Stomach (tissue), 9 donors: ENCODE data around the gene CRACDL. TPM values are rescaled to one million over a fixed set of nuclear protein-coding genes. Genes with fewer than 3 reads are reported as not detected.

Source experiments
- DNase-seq, 2 donors: peaks; one replicate each; pipeline versions ENCODE4 v3.0.0 to v3.0.0-alpha.2; 2013 to 2019
- H3K27ac ChIP-seq, 5 donors: fragments of 200-600 bp in 4 of 5; sonication (generic) in 4 of 5; one replicate each; pipeline ENCODE4 v1.5.1; 2013 to 2019; ENCODE audit warnings: mild to moderate bottlenecking in 1 of 5, moderate library complexity in 1 of 5
- H3K27me3 ChIP-seq, 3 donors: fragments of 200-600 bp; sonication (generic); one replicate each; pipeline ENCODE4 v1.5.1; 2017 to 2019; ENCODE audit warnings: mixed run types in 1 of 3
- H3K36me3 ChIP-seq, 4 donors: fragments of 200-600 bp; sonication (generic); 1 replicate in 3 of 4; 2 replicates in 1 of 4; pipeline ENCODE4 v1.5.1; 2016 to 2019
- H3K4me1 ChIP-seq, 4 donors: fragments of 200-600 bp; sonication (generic); one replicate each; pipeline ENCODE4 v1.5.1; 2016 to 2019
- H3K4me3 ChIP-seq, 4 donors: fragments of 200-600 bp; sonication (generic) in 3 of 4; one replicate each; pipeline ENCODE4 v1.5.1; 2016 to 2019; ENCODE audit warnings: mild to moderate bottlenecking in 1 of 4
- H3K9me3 ChIP-seq, 4 donors: fragments of 200-600 bp; sonication (generic); one replicate each; pipeline ENCODE4 v1.5.1; 2016 to 2019
- CTCF ChIP-seq, 7 experiments: fragments of 450-650 bp in 4 of 7; fragments of 200-600 bp in 3 of 7; sonication (generic) in 3 of 7; IDR thresholded peaks; one replicate each; pipeline ENCODE4 v1.5.1; 2016 to 2019; ENCODE audit warnings: antibody characterized with exemption in 7 of 7, control low read depth in 2 of 7, mild to moderate bottlenecking in 1 of 7
- EP300 ChIP-seq: sonication (generic); formaldehyde crosslinking; IDR thresholded peaks from one replicate; pipeline ENCODE4 v1.6.1; 2017; ENCODE audit warnings: antibody characterized with exemption
- POLR2A ChIP-seq, 4 donors: fragments of 450-650 bp; IDR thresholded peaks; one replicate each; pipeline ENCODE4 v1.6.1; 2016; ENCODE audit warnings: antibody characterized with exemption in 4 of 4, control low read depth in 2 of 4, mild to moderate bottlenecking in 1 of 4, moderate library complexity in 1 of 4
- POLR2AphosphoS5 ChIP-seq, 3 donors: sonication (generic); formaldehyde crosslinking; IDR thresholded peaks; one replicate each; pipeline ENCODE4 v1.6.1; 2016; ENCODE audit warnings: antibody characterized with exemption in 3 of 3
- WGBS, 5 donors: extraction: QIAGEN DNeasy Blood & Tissue Kit in 3 of 5; methylation state at CpG; one replicate each; pipeline versions ENCODE4 v1.1.5 to v1.1.7; 2013 to 2018; 5-methylcytosine and 5-hydroxymethylcytosine counted together
- intact Hi-C: fragments of 100-400 bp; cut with DNase I; formaldehyde crosslinking; loops from one replicate; pipeline ENCODE4 v1.15.1; 2023; ENCODE audit warnings: low total_unique reads
- polyA plus RNA-seq, 3 donors: library from polyadenylated mRNA; stranded (reverse); fragments of 200-250 nt; gene quantifications; one replicate each; pipeline ENCODE4 v1.2.3, GENCODE V29; 2013
- total RNA-seq, 5 donors: library from RNA; depleted of rRNA; stranded (reverse); fragments of >200 nt; gene quantifications; one replicate each; pipeline versions ENCODE4 v1.1.0 to v1.2.3, GENCODE V29; 2014 to 2016
- donor health status: healthy with polysubstance abuse.
- donor health status: Bipolar disorder and iron deficiency.
- donor health status: healthy.

CRACDL gene
- total and polyA plus RNA-seq, 8 donors = 5.4 to 205 (median 7.8) TPM

- no peak overlapping the region for H3K27ac ChIP-seq
- intact Hi-C loops = no loop called here
Observed at GRCh38 chr2:98893911-98894321, 42.1 kb downstream of the CRACDL start.

GRCh38 chr2:98892871-98893270, 43.2 kb downstream of the CRACDL start:
- no peaks in the 10 kb centered on the region for H3K4me1 ChIP-seq
- no peaks in the 10 kb centered on the region for H3K27me3 ChIP-seq
- peaks cover 0 to 3% (median 1%) of the 10 kb centered on the region in 4 donors for H3K9me3 ChIP-seq
- TF ChIP-seq POLR2AphosphoS5 (IDR thresholded peaks at IDR 0.05) (no peak), CTCF (IDR thresholded peaks at IDR 0.05) (no peak), EP300 (no peak), POLR2A (IDR thresholded peaks at IDR 0.05) (no peak)
- H3K4me3 ChIP-seq = no peak overlapping the region
- no peaks in the 10 kb centered on the region for H3K36me3 ChIP-seq
- no peak overlapping the region for H3K27ac ChIP-seq
- DNase-seq = no peak
- 92 to 94% (median 93%) methylated on average over 5 to 6 of the region's 6 CpGs for WGBS, 5 donors
- intact Hi-C loops = no loop called here

More at GRCh38 chr2:98893911-98894321, 42.1 kb downstream of the CRACDL start:
- no peaks in the 10 kb centered on the region for H3K4me1 ChIP-seq
- no peaks in the 10 kb centered on the region for H3K9me3 ChIP-seq
- TF ChIP-seq POLR2AphosphoS5 (IDR thresholded peaks at IDR 0.05) (no peak), POLR2A (IDR thresholded peaks at IDR 0.05) (no peak), CTCF (IDR thresholded peaks at IDR 0.05) (no peak), EP300 (no peak)
- no peaks in the 10 kb centered on the region for H3K27me3 ChIP-seq
- H3K4me3 ChIP-seq = no peak overlapping the region
- no peak for DNase-seq
- 85 to 92% (median 87%) methylated on average over 10 of the region's 10 CpGs for WGBS, 5 donors
- H3K36me3 ChIP-seq = no peaks in the 10 kb centered on the region

- intact Hi-C loops = no loop called here
- Histone ChIP-seq H3K4me3 (no peak overlapping the region), H3K27me3 (no peaks in the 10 kb centered on the region), H3K4me1 (no peaks in the 10 kb centered on the region), H3K27ac (no peak overlapping the region), H3K9me3 (peaks cover 0 to 15% (median 11%) of the 10 kb centered on the region in 4 donors), H3K36me3 (no peaks in the 10 kb centered on the region)
- 74 to 89% (median 78%) methylated on average over 1 of the region's 1 CpG for WGBS, 5 donors
- DNase-seq = no peak
- TF ChIP-seq POLR2AphosphoS5 (IDR thresholded peaks at IDR 0.05) (no peak), POLR2A (IDR thresholded peaks at IDR 0.05) (no peak), EP300 (no peak), CTCF (IDR thresholded peaks at IDR 0.05) (no peak)
Observed at GRCh38 chr2:98891591-98891990, 44.4 kb downstream of the CRACDL start.

GRCh38 chr2:98886066-98886554, 49.9 kb downstream of the CRACDL start:
- intact Hi-C loops = no loop called here

More at GRCh38 chr2:98886066-98886554, 49.9 kb downstream of the CRACDL start:
- Histone ChIP-seq H3K9me3 (peaks cover 0 to 24% (median 14%) of the 10 kb centered on the region in 4 donors), H3K4me3 (no peak overlapping the region), H3K27ac (no peak overlapping the region), H3K4me1 (no peaks in the 10 kb centered on the region), H3K27me3 (no peaks in the 10 kb centered on the region), H3K36me3 (no peaks in the 10 kb centered on the region)
- no peak for DNase-seq
- WGBS, 5 donors = 97 to 100% (median 100%) methylated on average over 2 of the region's 2 CpGs
- TF ChIP-seq POLR2A (IDR thresholded peaks at IDR 0.05) (no peak), POLR2AphosphoS5 (IDR thresholded peaks at IDR 0.05) (no peak), EP300 (no peak), CTCF (IDR thresholded peaks at IDR 0.05) (no peak)
